Keratinocyte (primary cell): ENCODE data around the gene LRRC4C. TPM values are rescaled to one million over a fixed set of nuclear protein-coding genes. Genes with fewer than 3 reads are reported as not detected.

ENCODE experiments used
- DNase-seq: peaks from one replicate; pipeline ENCODE4 v3.0.0-alpha.2; 2011; ENCODE audit warnings: low read depth, missing footprints, low spot score
- FAIRE-seq: peaks from 2 replicates; lab custom pipeline; 2011; peaks lifted over from hg19 to GRCh38; lab: Jason Lieb, UNC
- H2AFZ ChIP-seq: 2 replicates; pipeline ENCODE4 v1.6.0; 2012; ENCODE audit warnings: low read length, control low read depth, inconsistent platforms; ENCODE audit not compliant: control insufficient read depth
- H3K27ac ChIP-seq: 2 replicates; pipeline ENCODE4 v1.5.1; 2011; ENCODE audit warnings: low read length; ENCODE audit not compliant: control insufficient read depth, insufficient read depth
- H3K27me3 ChIP-seq: 3 replicates; pipeline ENCODE4 v1.6.0; 2011; ENCODE audit warnings: low read length; ENCODE audit not compliant: control insufficient read depth, insufficient read depth; ENCODE audit errors: extremely low read depth
- H3K36me3 ChIP-seq, 2 experiments: 2 replicates in 1 of 2; 3 replicates in 1 of 2; pipeline ENCODE4 v1.5.1; 2011; ENCODE audit warnings: low read length in 2 of 2, mild to moderate bottlenecking in 1 of 2; ENCODE audit not compliant: control insufficient read depth in 2 of 2, insufficient read depth in 2 of 2; ENCODE audit errors: extremely low read depth in 1 of 2
- H3K4me1 ChIP-seq: 3 replicates; pipeline ENCODE4 v1.5.1; 2011; ENCODE audit warnings: low read length; ENCODE audit not compliant: control insufficient read depth, insufficient read depth; ENCODE audit errors: extremely low read depth
- H3K4me2 ChIP-seq: 3 replicates; pipeline ENCODE4 v1.6.0; 2011; ENCODE audit warnings: low read depth, low read length; ENCODE audit not compliant: control insufficient read depth, insufficient read depth; ENCODE audit errors: extremely low read depth
- H3K4me3 ChIP-seq, 3 experiments: fragments of 200-600 bp in 1 of 3; sonication (generic) in 1 of 3; 2 replicates in 2 of 3; 3 replicates in 1 of 3; pipeline ENCODE4 v1.5.1; 2011 to 2016; ENCODE audit warnings: low read length in 3 of 3, mild to moderate bottlenecking in 3 of 3, control low read depth in 2 of 3, inconsistent platforms in 1 of 3, low read depth in 1 of 3, mixed read lengths in 1 of 3, mixed run types in 1 of 3, moderate library complexity in 1 of 3; ENCODE audit not compliant: control insufficient read depth in 2 of 3, insufficient read depth in 2 of 3; ENCODE audit errors: extremely low read depth in 1 of 3
- H3K79me2 ChIP-seq: 2 replicates; pipeline ENCODE4 v1.6.0; 2012; ENCODE audit warnings: low read length; ENCODE audit not compliant: control insufficient read depth, insufficient read depth
- H3K9ac ChIP-seq: 3 replicates; pipeline ENCODE4 v1.6.0; 2011; ENCODE audit warnings: low read length; ENCODE audit not compliant: control insufficient read depth, insufficient read depth; ENCODE audit errors: extremely low read depth
- H3K9me1 ChIP-seq: 3 replicates; pipeline ENCODE4 v1.6.0; 2011; ENCODE audit warnings: low read length; ENCODE audit not compliant: control insufficient read depth, insufficient read depth; ENCODE audit errors: extremely low read depth
- H3K9me3 ChIP-seq: 2 replicates; pipeline ENCODE4 v1.5.1; 2012; ENCODE audit warnings: low read depth, low read length; ENCODE audit not compliant: control insufficient read depth
- H4K20me1 ChIP-seq: 3 replicates; pipeline ENCODE4 v1.6.0; 2011; ENCODE audit warnings: low read length; ENCODE audit not compliant: control insufficient read depth, insufficient read depth; ENCODE audit errors: extremely low read depth
- CTCF ChIP-seq, 3 experiments: IDR thresholded peaks in 1 of 3; conservative IDR thresholded peaks in 1 of 3; optimal IDR thresholded peaks in 1 of 3; 2 replicates in 2 of 3; 3 replicates in 1 of 3; pipeline versions ENCODE3 to v1.5.1; 2011; ENCODE audit warnings: low read length in 3 of 3, mild to moderate bottlenecking in 3 of 3, moderate library complexity in 2 of 3, control low read depth in 1 of 3, inconsistent platforms in 1 of 3; ENCODE audit not compliant: insufficient read depth in 2 of 3; ENCODE audit errors: extremely low read depth in 1 of 3
- EZH2 ChIP-seq: IDR thresholded peaks from one replicate; pipeline ENCODE4 v1.6.1; 2012; ENCODE audit warnings: inconsistent platforms, mild to moderate bottlenecking, low read length, moderate library complexity
- dilution Hi-C: fragments of 300-500 bp; cut with MboI; formaldehyde crosslinking; loops from one replicate; pipeline ENCODE4 v1.7.0; 2020; ENCODE audit warnings: low sequenced_read_pairs; ENCODE audit not compliant: extremely low pct_ligation_motif_present
- polyA plus RNA-seq, 5 experiments: library from polyadenylated mRNA; depleted of rRNA in 3 of 5; stranded (reverse) in 3 of 5; stranded (forward) in 1 of 5; unstranded in 1 of 5; fragments of >200 nt; gene quantifications; 1 replicate in 1 of 5; 2 replicates in 3 of 5; 3 replicates in 1 of 5; pipeline versions ENCODE4 v1.2.1 to v1.2.3, GENCODE V29; 2011 to 2012; ENCODE audit warnings: missing spikeins in 2 of 5, low read depth in 1 of 5, low replicate concordance in 1 of 5

LRRC4C gene
- polyA plus RNA-seq, 1 donor (not counting 4 experiments of a cell fraction or from before 2014, with no cell fraction given): not detected

- H3K9me3 ChIP-seq: no peaks in the 10 kb centered on the region
- no peaks in the 10 kb centered on the region for H3K36me3 ChIP-seq
- TF ChIP-seq EZH2 (no peak), CTCF (optimal IDR thresholded peaks at IDR 0.05 in 1 of 3, IDR thresholded peaks at IDR 0.05 in 1 of 3, conservative IDR thresholded peaks at IDR 0.05 in 1 of 3; ENCODE audit: extremely low read depth in 1 of 3, insufficient read depth in 2 of 3, low read length in 3 of 3) (no peak)
- no peaks in the 10 kb centered on the region for H3K79me2 ChIP-seq
- no peaks in the 10 kb centered on the region for H3K9me1 ChIP-seq
- no peak for FAIRE-seq
- H3K4me2 ChIP-seq: no peak overlapping the region
- H2AFZ ChIP-seq: no peak overlapping the region
- dilution Hi-C loops: no loop called here
- H3K4me3 ChIP-seq: no peak overlapping the region
- no peak for DNase-seq
- H3K27ac ChIP-seq: no peak overlapping the region
- no peaks in the 10 kb centered on the region for H3K4me1 ChIP-seq
- no peaks in the 10 kb centered on the region for H3K27me3 ChIP-seq
- no peak overlapping the region for H3K9ac ChIP-seq
- H4K20me1 ChIP-seq: no peaks in the 10 kb centered on the region
Observed at GRCh38 chr11:40701027-40701426, 758.4 kb downstream of the LRRC4C start.

GRCh38 chr11:40689823-40690222, 769.6 kb downstream of the LRRC4C start:
- DNase-seq (no peak), FAIRE-seq (no peak)
- no peaks in the 10 kb centered on the region for H3K9me3 ChIP-seq
- no peak for TF ChIP-seq CTCF (optimal IDR thresholded peaks at IDR 0.05 in 1 of 3, IDR thresholded peaks at IDR 0.05 in 1 of 3, conservative IDR thresholded peaks at IDR 0.05 in 1 of 3; ENCODE audit: extremely low read depth in 1 of 3, insufficient read depth in 2 of 3, low read length in 3 of 3)
- no peaks in the 10 kb centered on the region for H3K79me2 ChIP-seq
- no peaks in the 10 kb centered on the region for H3K36me3 ChIP-seq
- no peak overlapping the region for H2AFZ ChIP-seq
- H4K20me1 ChIP-seq: no peaks in the 10 kb centered on the region
- no peak overlapping the region for H3K4me3 ChIP-seq
- no peak overlapping the region for H3K4me2 ChIP-seq
- H3K27ac ChIP-seq: no peak overlapping the region
- no peaks in the 10 kb centered on the region for H3K27me3 ChIP-seq
- no peaks in the 10 kb centered on the region for H3K4me1 ChIP-seq
- H3K9me1 ChIP-seq: no peaks in the 10 kb centered on the region
- H3K9ac ChIP-seq: no peak overlapping the region
- dilution Hi-C loops: no loop called here
